ENCODE data around the gene STYXL2. TPM values are rescaled to one million over a fixed set of nuclear protein-coding genes. Genes with fewer than 3 reads are reported as not detected.

STYXL2 gene
- total RNA-seq, 1 donor from 2014 or later = 0.09 TPM

DNA sequence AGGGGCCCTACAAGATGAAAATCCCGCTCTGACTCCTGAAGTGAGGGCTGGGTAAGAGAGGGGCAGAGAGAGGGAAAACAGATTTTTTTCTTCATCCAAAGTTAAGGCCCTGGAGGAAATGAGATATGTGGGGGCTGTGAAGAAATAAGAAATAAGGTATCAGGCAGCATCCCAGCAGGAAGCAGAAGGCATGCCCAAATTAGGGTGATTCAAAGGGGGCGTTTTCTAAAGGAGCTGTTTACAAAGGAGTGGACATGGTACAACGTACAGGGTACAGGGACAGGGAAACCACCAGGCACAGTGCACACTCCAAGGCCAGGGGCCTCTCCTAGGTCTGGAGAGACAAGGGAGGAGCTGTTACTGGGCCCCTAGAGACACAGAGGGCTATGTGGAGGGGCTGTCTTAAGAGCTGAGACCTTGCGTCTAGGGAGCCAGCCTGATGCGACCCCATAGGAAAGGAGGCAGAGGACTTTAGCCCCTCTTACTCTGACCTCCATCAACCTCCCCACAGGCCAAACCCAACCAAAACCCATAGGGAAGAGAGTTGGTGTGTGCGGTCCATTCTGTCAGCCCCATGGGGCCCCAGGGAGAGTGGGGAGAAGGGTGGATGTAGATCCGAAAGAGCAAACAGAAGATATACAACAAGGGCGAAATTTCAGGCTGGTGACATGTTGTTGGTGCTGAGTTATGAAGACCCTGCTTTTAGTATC lies 38.6 kb downstream of the STYXL2 start:
- ATAC-seq = no peak
- H3K4me3 ChIP-seq = no peak overlapping the region
- intact Hi-C loops (cut with DNase I) = no loop called here
- H3K27ac ChIP-seq = no peak overlapping the region
- no peaks in the 10 kb centered on the region for H3K27me3 ChIP-seq (ENCODE audit: low read depth)
- TF ChIP-seq, protein P1, sequence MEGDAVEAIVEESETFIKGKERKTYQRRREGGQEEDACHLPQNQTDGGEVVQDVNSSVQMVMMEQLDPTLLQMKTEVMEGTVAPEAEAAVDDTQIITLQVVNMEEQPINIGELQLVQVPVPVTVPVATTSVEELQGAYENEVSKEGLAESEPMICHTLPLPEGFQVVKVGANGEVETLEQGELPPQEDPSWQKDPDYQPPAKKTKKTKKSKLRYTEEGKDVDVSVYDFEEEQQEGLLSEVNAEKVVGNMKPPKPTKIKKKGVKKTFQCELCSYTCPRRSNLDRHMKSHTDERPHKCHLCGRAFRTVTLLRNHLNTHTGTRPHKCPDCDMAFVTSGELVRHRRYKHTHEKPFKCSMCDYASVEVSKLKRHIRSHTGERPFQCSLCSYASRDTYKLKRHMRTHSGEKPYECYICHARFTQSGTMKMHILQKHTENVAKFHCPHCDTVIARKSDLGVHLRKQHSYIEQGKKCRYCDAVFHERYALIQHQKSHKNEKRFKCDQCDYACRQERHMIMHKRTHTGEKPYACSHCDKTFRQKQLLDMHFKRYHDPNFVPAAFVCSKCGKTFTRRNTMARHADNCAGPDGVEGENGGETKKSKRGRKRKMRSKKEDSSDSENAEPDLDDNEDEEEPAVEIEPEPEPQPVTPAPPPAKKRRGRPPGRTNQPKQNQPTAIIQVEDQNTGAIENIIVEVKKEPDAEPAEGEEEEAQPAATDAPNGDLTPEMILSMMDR (IDR thresholded peaks at IDR 0.05) = no peak
- no peaks in the 10 kb centered on the region for H3K36me3 ChIP-seq
- no peak for DNase-seq
- H3K9me3 ChIP-seq = no peaks in the 10 kb centered on the region
- no peaks in the 10 kb centered on the region for H3K4me1 ChIP-seq

DNA sequence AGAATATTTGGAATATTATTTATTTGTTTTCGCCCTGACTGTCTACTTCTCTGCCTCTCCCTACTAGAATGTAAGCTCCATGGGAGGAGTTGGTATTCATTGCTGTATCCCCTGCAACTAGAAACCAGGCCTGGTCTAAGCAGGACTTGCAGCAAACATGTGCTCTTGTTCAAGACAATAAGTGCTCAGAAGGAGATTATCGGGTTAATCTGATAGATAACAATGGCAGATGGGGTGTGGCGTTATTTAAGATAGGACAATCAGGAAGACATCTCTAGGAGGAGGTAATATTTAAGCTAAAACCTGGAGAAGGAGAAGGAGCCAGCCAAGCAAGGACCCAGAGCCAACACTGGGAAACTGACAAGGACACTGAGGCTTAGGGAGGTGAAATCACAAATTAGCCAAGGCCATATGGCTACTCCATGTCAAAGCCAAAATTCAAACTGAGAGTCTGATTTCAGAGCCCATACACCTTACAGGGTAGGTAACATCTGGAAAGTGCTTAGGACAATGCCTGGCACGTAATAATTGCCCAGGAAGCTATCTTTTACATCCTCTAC lies 41.5 kb downstream of the STYXL2 start:
- intact Hi-C loops (cut with DNase I) = no loop called here
- TF ChIP-seq, protein P1 (IDR thresholded peaks at IDR 0.05) = no peak
- Histone ChIP-seq H3K9me3 (no peaks in the 10 kb centered on the region), H3K27me3 (ENCODE audit: low read depth) (no peaks in the 10 kb centered on the region), H3K4me3 (no peak overlapping the region), H3K4me1 (no peaks in the 10 kb centered on the region), H3K36me3 (no peaks in the 10 kb centered on the region), H3K27ac (no peak overlapping the region)
- no peak for DNase-seq
- ATAC-seq = no peak

DNA sequence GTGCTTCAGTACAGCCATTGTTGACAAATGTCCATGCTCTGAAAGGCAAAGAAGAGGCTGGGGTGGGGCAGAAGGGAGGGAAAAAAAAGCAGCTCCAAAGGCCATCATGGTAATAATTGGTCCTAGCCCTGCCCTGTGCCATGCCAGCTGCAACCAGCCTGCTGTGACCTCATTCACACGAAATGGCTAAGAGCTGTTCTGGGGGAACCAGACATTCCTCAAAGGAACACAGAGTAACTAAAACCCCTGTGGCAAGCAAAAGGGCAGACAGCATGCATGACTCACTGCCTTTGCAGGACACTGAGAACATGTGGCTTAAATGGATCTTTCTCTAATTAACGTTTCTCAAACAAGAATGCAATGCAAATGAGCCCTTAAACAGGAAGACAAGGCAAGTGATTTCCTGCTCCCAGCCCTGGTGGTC lies 42.3 kb downstream of the STYXL2 start:
- H3K27ac ChIP-seq = no peak overlapping the region
- no peak for ATAC-seq
- no peaks in the 10 kb centered on the region for H3K36me3 ChIP-seq
- no peaks in the 10 kb centered on the region for H3K27me3 ChIP-seq (ENCODE audit: low read depth)
- intact Hi-C loops (cut with DNase I) = no loop called here
- H3K9me3 ChIP-seq = no peaks in the 10 kb centered on the region
- no peaks in the 10 kb centered on the region for H3K4me1 ChIP-seq
- DNase-seq = no peak
- H3K4me3 ChIP-seq = no peak overlapping the region
- TF ChIP-seq, protein P1 (IDR thresholded peaks at IDR 0.05) = no peak

DNA sequence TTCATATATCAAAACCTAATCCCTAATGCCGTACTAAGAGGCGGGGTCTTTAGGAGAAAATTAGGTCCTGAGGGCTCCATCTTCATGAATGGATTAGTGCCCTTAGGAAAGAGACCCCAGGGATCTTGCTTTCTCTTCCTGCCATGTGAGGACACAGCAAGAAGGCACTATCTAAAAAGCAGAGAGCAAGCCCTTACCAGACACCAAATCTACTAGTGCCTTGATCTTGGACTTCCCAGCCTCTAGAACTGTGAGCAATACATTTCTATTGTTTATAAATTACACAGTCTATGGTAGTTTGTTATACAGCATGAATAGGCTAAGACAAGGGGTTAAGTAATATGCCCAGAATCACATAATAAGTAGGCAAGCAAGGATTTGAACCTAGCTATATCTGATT lies 42.9 kb downstream of the STYXL2 start:
- Histone ChIP-seq H3K36me3 (no peaks in the 10 kb centered on the region), H3K27ac (no peak overlapping the region), H3K9me3 (no peaks in the 10 kb centered on the region), H3K4me1 (no peaks in the 10 kb centered on the region), H3K4me3 (no peak overlapping the region), H3K27me3 (ENCODE audit: low read depth) (no peaks in the 10 kb centered on the region)
- TF ChIP-seq, protein P1 (IDR thresholded peaks at IDR 0.05) = no peak
- intact Hi-C loops (cut with DNase I) = no loop called here
- DNase-seq (no peak), ATAC-seq (no peak)

DNA sequence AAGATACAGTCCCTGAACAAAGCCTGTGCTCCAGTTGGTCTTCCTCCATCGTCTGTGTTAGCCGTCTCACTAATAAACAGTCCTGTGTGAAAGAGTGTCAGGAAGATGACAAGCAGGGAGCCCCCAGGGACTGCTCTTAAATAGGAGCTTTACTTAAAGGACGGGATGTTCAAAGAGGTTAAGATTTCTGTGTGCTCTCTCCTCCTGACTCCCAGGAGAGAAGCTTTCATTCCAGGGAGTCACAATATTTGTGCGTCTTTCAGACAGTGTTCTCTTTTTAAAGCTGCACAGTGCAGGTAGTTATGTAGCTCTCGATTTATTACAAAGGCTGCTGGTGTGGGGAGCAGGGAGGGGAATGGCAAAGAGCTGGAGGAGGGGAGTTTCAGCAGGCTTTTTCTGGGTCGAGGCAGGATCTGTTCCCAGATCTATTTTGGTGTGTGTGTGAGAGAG lies 43.5 kb downstream of the STYXL2 start:
- Histone ChIP-seq H3K4me1 (no peaks in the 10 kb centered on the region), H3K27ac (no peak overlapping the region), H3K27me3 (ENCODE audit: low read depth) (no peaks in the 10 kb centered on the region), H3K9me3 (no peaks in the 10 kb centered on the region), H3K4me3 (no peak overlapping the region), H3K36me3 (no peaks in the 10 kb centered on the region)
- ATAC-seq (no peak), DNase-seq (no peak)
- TF ChIP-seq, protein P1 (IDR thresholded peaks at IDR 0.05) = no peak
- intact Hi-C loops (cut with DNase I) = no loop called here

All from lower lobe of right lung (tissue), 2 donors.